Activated CD4-positive, alpha-beta T cell treated with anti-CD3 and anti-CD28 coated beads for 36 hours (primary cell): ENCODE results near the gene MAP3K20. TPM values are rescaled to one million over a fixed set of nuclear protein-coding genes. Genes with fewer than 3 reads are reported as not detected.
A peak's percentile ranks its signal among the peaks of the same experiment; 100 is the strongest.
"Not testable (repeated sequence)": the region's sequence is repeated elsewhere in the genome, so short reads cannot be mapped to it uniquely, and the experiment has no call there.

Experiments used
- ATAC-seq: fragments of 200-7000 bp; cut with Tn5 transposase; one replicate; pipeline ENCODE4 v1.10.0; 2021; ENCODE audit warnings: mild to moderate bottlenecking, moderate library complexity
- CTCF ChIA-PET: fragments of 350-600 bp; sonication (Branson Sonifier 250); formaldehyde crosslinking; loops from one replicate; lab custom pipeline; 2021; ENCODE audit warnings: antibody characterized with exemption; lab: Charles Lee
- POLR2A ChIA-PET: fragments of 350-600 bp; sonication (Branson Sonifier 250); formaldehyde crosslinking; loops from one replicate; lab custom pipeline; 2021; ENCODE audit warnings: antibody characterized with exemption, inconsistent platforms; lab: Charles Lee
- DNase-seq: peaks from one replicate; pipeline ENCODE4 v3.0.0-alpha.2; 2020
- H3K27ac Mint-ChIP-seq: one replicate; pipeline ENCODE4 v1.8.0; 2021; ENCODE audit warnings: mixed read lengths
- H3K27me3 Mint-ChIP-seq: one replicate; pipeline ENCODE4 v1.8.0; 2021; ENCODE audit warnings: mixed read lengths
- H3K36me3 Mint-ChIP-seq: one replicate; pipeline ENCODE4 v1.8.0; 2021; ENCODE audit warnings: low read depth, mixed read lengths
- H3K4me1 Mint-ChIP-seq: one replicate; pipeline ENCODE4 v1.8.0; 2021; ENCODE audit warnings: mixed read lengths
- H3K4me3 Mint-ChIP-seq: one replicate; pipeline ENCODE4 v1.8.0; 2021; ENCODE audit warnings: mild to moderate bottlenecking, moderate library complexity, mixed read lengths
- H3K9me3 Mint-ChIP-seq: one replicate; pipeline ENCODE4 v1.8.0; 2021; ENCODE audit warnings: low read depth, mixed read lengths
- intact Hi-C, 2 experiments: fragments of 100-400 bp; cut with DNase I in 1 of 2; cut with micrococcal nuclease in 1 of 2; formaldehyde crosslinking; loops; one replicate each; pipeline versions ENCODE4 v1.14.2 to v1.15.1; 2022 to 2024; cut with DNase I, micrococcal nuclease
- total RNA-seq, 2 experiments: library from RNA; stranded (reverse); gene quantifications; one replicate each; pipeline ENCODE4 v1.2.3, GENCODE V29; 2021

The MAP3K20 gene
- total RNA-seq, 2 experiments from 2014 or later = 8.1 to 8.4 TPM

GRCh38 chr2:173204316-173204715 lies 128.7 kb downstream of the MAP3K20 start:
- ChIA-PET CTCF (interaction anchor here (0.6 to 1.7 kb wide), 7 partner anchors 19 to 272 kb away, joined by 3 to 7 read pairs (median 4); no protein-coding TSS in a partner anchor), POLR2A (interaction anchor here (0.6 kb wide), 1 partner anchor 81 kb away, joined by 6 read pairs; no protein-coding TSS in a partner anchor)
- ATAC-seq (no peak), DNase-seq (no peak)
- no peaks in the 10 kb centered on the region for H3K4me1 Mint-ChIP-seq
- H3K9me3 Mint-ChIP-seq = no peaks in the 10 kb centered on the region
- intact Hi-C loops = loop anchor here in 1 of 2 experiments (10.0 kb wide), 1 partner anchor 400 kb away; no protein-coding TSS in a partner anchor
- H3K27ac Mint-ChIP-seq = no peak overlapping the region
- no peak overlapping the region for H3K4me3 Mint-ChIP-seq
- no peaks in the 10 kb centered on the region for H3K36me3 Mint-ChIP-seq
- peaks cover under 1% of the 10 kb centered on the region for H3K27me3 Mint-ChIP-seq

GRCh38 chr2:173205375-173205774 lies 129.7 kb downstream of the MAP3K20 start:
- ATAC-seq = no peak
- ChIA-PET POLR2A (no interaction called here), CTCF (interaction anchor here (15.0 kb wide), 1 partner anchor 177 kb away, joined by 307 read pairs; no protein-coding TSS in a partner anchor)
- DNase-seq = no peak
- Mint-ChIP-seq H3K9me3 (no peaks in the 10 kb centered on the region), H3K27me3 (peaks cover 6% of the 10 kb centered on the region), H3K27ac (no peak overlapping the region), H3K4me3 (no peak overlapping the region), H3K4me1 (no peaks in the 10 kb centered on the region), H3K36me3 (no peaks in the 10 kb centered on the region)
- intact Hi-C loops = loop anchor here in 1 of 2 experiments (10.0 kb wide), 1 partner anchor 401 kb away; no protein-coding TSS in a partner anchor

GRCh38 chr2:173207124-173207523 lies 131.5 kb downstream of the MAP3K20 start:
- DNase-seq, H3K27me3 Mint-ChIP-seq, H3K27ac Mint-ChIP-seq, H3K4me3 Mint-ChIP-seq, H3K9me3 Mint-ChIP-seq, ATAC-seq, H3K36me3 Mint-ChIP-seq, H3K4me1 Mint-ChIP-seq: not testable (repeated sequence)
- CTCF ChIA-PET = interaction anchor here (1.9 to 15.0 kb wide), 2 partner anchors 12 to 179 kb away, joined by 5 to 307 read pairs; no protein-coding TSS in a partner anchor
- POLR2A ChIA-PET = interaction anchor here (0.7 kb wide), 1 partner anchor 1294 kb away, joined by 3 read pairs; no protein-coding TSS in a partner anchor
- intact Hi-C loops = loop anchor here in 1 of 2 experiments (10.0 kb wide), 1 partner anchor 402 kb away; no protein-coding TSS in a partner anchor

- POLR2A ChIA-PET = interaction anchor here (0.6 kb wide), 1 partner anchor 145 kb away, joined by 3 read pairs; no protein-coding TSS in a partner anchor
Measured at GRCh38 chr2:173210270-173211196, 134.9 kb downstream of the MAP3K20 start.

GRCh38 chr2:173213181-173213580 lies 137.5 kb downstream of the MAP3K20 start:
- no peak overlapping the region for H3K4me3 Mint-ChIP-seq
- intact Hi-C loops = loop anchor here in 1 of 2 experiments (10.0 kb wide), 1 partner anchor 348 kb away; no protein-coding TSS in a partner anchor
- H3K9me3 Mint-ChIP-seq = no peaks in the 10 kb centered on the region
- H3K36me3 Mint-ChIP-seq = no peaks in the 10 kb centered on the region
- ATAC-seq (no peak), DNase-seq (no peak)
- ChIA-PET CTCF (interaction anchor here (1.7 to 15.0 kb wide), 2 partner anchors 42 to 185 kb away, joined by 3 to 307 read pairs; no protein-coding TSS in a partner anchor), POLR2A (no interaction called here)
- no peak overlapping the region for H3K27ac Mint-ChIP-seq
- no peaks in the 10 kb centered on the region for H3K4me1 Mint-ChIP-seq
- H3K27me3 Mint-ChIP-seq = peaks cover 9% of the 10 kb centered on the region

More at GRCh38 chr2:173210270-173211196, 134.9 kb downstream of the MAP3K20 start:
- intact Hi-C loops = loop anchor here (1.0 to 10.0 kb wide), 6 partner anchors 135 to 404 kb away; partner anchors contain the start of gene MAP3K20 (in 2 of the 2)
- H3K9me3 Mint-ChIP-seq = no peaks in the 10 kb centered on the region
- CTCF ChIA-PET = interaction anchor here (0.7 to 15.0 kb wide), 30 partner anchors 9 to 1114 kb away, joined by 3 to 307 read pairs (median 4); no protein-coding TSS in a partner anchor
- H3K27ac Mint-ChIP-seq = no peak overlapping the region
- DNase-seq (peak; percentile 70), ATAC-seq (peak; percentile 65)
- peaks cover 9% of the 10 kb centered on the region for H3K27me3 Mint-ChIP-seq
- H3K4me1 Mint-ChIP-seq = no peaks in the 10 kb centered on the region
- H3K36me3 Mint-ChIP-seq = no peaks in the 10 kb centered on the region
- H3K4me3 Mint-ChIP-seq = no peak overlapping the region

- no peaks in the 10 kb centered on the region for H3K9me3 Mint-ChIP-seq
- intact Hi-C loops = loop anchor here in 1 of 2 experiments (10.0 kb wide), 1 partner anchor 349 kb away; no protein-coding TSS in a partner anchor
- ATAC-seq (no peak), DNase-seq (no peak)
- CTCF ChIA-PET = interaction anchor here (0.8 to 15.0 kb wide), 3 partner anchors 41 to 186 kb away, joined by 3 to 307 read pairs (median 4); no protein-coding TSS in a partner anchor
- H3K27me3 Mint-ChIP-seq = peaks cover 9% of the 10 kb centered on the region
- POLR2A ChIA-PET = no interaction called here
- H3K4me1 Mint-ChIP-seq = peaks cover 5% of the 10 kb centered on the region
- H3K27ac Mint-ChIP-seq = no peak overlapping the region
- H3K36me3 Mint-ChIP-seq = no peaks in the 10 kb centered on the region
- no peak overlapping the region for H3K4me3 Mint-ChIP-seq
Measured at GRCh38 chr2:173214213-173214612, 138.6 kb downstream of the MAP3K20 start.

GRCh38 chr2:173215316-173215715 lies 139.7 kb downstream of the MAP3K20 start:
- CTCF ChIA-PET = interaction anchor here (15.0 kb wide), 1 partner anchor 187 kb away, joined by 307 read pairs; no protein-coding TSS in a partner anchor
- DNase-seq (no peak), ATAC-seq (no peak)
- no peaks in the 10 kb centered on the region for H3K36me3 Mint-ChIP-seq
- no peak overlapping the region for H3K27ac Mint-ChIP-seq
- intact Hi-C loops = loop anchor here in 1 of 2 experiments (10.0 kb wide), 1 partner anchor 351 kb away; no protein-coding TSS in a partner anchor
- H3K9me3 Mint-ChIP-seq = no peaks in the 10 kb centered on the region
- H3K27me3 Mint-ChIP-seq = peaks cover 4% of the 10 kb centered on the region
- peaks cover 5% of the 10 kb centered on the region for H3K4me1 Mint-ChIP-seq
- POLR2A ChIA-PET = interaction anchor here (0.9 kb wide), 1 partner anchor 28 kb away, joined by 3 read pairs; no protein-coding TSS in a partner anchor
- no peak overlapping the region for H3K4me3 Mint-ChIP-seq

GRCh38 chr2:173216051-173216450 lies 140.4 kb downstream of the MAP3K20 start:
- intact Hi-C loops = loop anchor here in 1 of 2 experiments (10.0 kb wide), 1 partner anchor 351 kb away; no protein-coding TSS in a partner anchor
- Mint-ChIP-seq H3K36me3 (no peaks in the 10 kb centered on the region), H3K9me3 (no peaks in the 10 kb centered on the region), H3K4me3 (no peak overlapping the region), H3K27ac (no peak overlapping the region), H3K4me1 (peaks cover 5% of the 10 kb centered on the region), H3K27me3 (peaks cover 3% of the 10 kb centered on the region)
- DNase-seq (no peak), ATAC-seq (no peak)
- POLR2A ChIA-PET = interaction anchor here (0.9 kb wide), 1 partner anchor 27 kb away, joined by 3 read pairs; no protein-coding TSS in a partner anchor
- CTCF ChIA-PET = interaction anchor here (0.6 to 15.0 kb wide), 6 partner anchors 7 to 449 kb away, joined by 3 to 307 read pairs (median 4); no protein-coding TSS in a partner anchor

- Mint-ChIP-seq H3K27me3 (peaks cover 2% of the 10 kb centered on the region), H3K4me3 (no peak overlapping the region), H3K36me3 (no peaks in the 10 kb centered on the region), H3K4me1 (peaks cover 5% of the 10 kb centered on the region), H3K9me3 (no peaks in the 10 kb centered on the region), H3K27ac (no peak overlapping the region)
- POLR2A ChIA-PET = no interaction called here
- CTCF ChIA-PET = interaction anchor here (0.6 to 15.0 kb wide), 5 partner anchors 8 to 244 kb away, joined by 3 to 307 read pairs (median 4); no protein-coding TSS in a partner anchor
- DNase-seq = no peak
- intact Hi-C loops = loop anchor here in 1 of 2 experiments (10.0 kb wide), 1 partner anchor 352 kb away; no protein-coding TSS in a partner anchor
- no peak for ATAC-seq
Measured at GRCh38 chr2:173216668-173217067, 141.0 kb downstream of the MAP3K20 start.

- ATAC-seq = no peak
- DNase-seq = no peak
- H3K4me3 Mint-ChIP-seq = no peak overlapping the region
- no peaks in the 10 kb centered on the region for H3K9me3 Mint-ChIP-seq
- ChIA-PET CTCF (interaction anchor here (0.8 to 15.0 kb wide), 5 partner anchors 9 to 285 kb away, joined by 3 to 307 read pairs (median 4); no protein-coding TSS in a partner anchor), POLR2A (no interaction called here)
- H3K4me1 Mint-ChIP-seq = peaks cover 5% of the 10 kb centered on the region
- intact Hi-C loops = loop anchor here in 1 of 2 experiments (10.0 kb wide), 1 partner anchor 352 kb away; no protein-coding TSS in a partner anchor
- H3K27ac Mint-ChIP-seq = no peak overlapping the region
- H3K27me3 Mint-ChIP-seq = peaks cover 2% of the 10 kb centered on the region
- H3K36me3 Mint-ChIP-seq = no peaks in the 10 kb centered on the region
Measured at GRCh38 chr2:173217116-173217840, 141.6 kb downstream of the MAP3K20 start.
